ENCODE data around the gene ANKRD12.
"Not testable (repeated sequence)": the region's sequence is repeated elsewhere in the genome, so short reads cannot be mapped to it uniquely, and the experiment has no call there.

Gene ANKRD12

GRCh38 chr18:9259173-9259572 lies 122.6 kb downstream of the ANKRD12 start:
- H3K4me3 ChIP-seq, result no peak overlapping the region
- peaks cover 4% of the 10 kb centered on the region for H3K36me3 ChIP-seq (replicated peaks)
- no peaks in the 10 kb centered on the region for H3K4me1 ChIP-seq
- no peaks in the 10 kb centered on the region for H3K27me3 ChIP-seq (ENCODE audit: low read depth)
- no peaks in the 10 kb centered on the region for H3K9me3 ChIP-seq
- in situ Hi-C loops (cut with MboI; ENCODE audit: low sequenced_read_pairs), result no loop called here
- no peak for DNase-seq (ENCODE audit: low spot score in 2 of 2)

- Histone ChIP-seq H3K36me3 (replicated peaks) (peaks cover 10% of the 10 kb centered on the region), H3K27me3 (ENCODE audit: low read depth) (no peaks in the 10 kb centered on the region), H3K9me3 (no peaks in the 10 kb centered on the region), H3K4me3 (no peak overlapping the region), H3K4me1 (no peaks in the 10 kb centered on the region)
- no peak for DNase-seq (ENCODE audit: low spot score in 2 of 2)
- in situ Hi-C loops (cut with MboI; ENCODE audit: low sequenced_read_pairs), result no loop called here
These were observed 124.1 kb downstream of the ANKRD12 start for GRCh38 chr18:9260388-9261380.

- Histone ChIP-seq H3K4me1 (no peaks in the 10 kb centered on the region), H3K27me3 (ENCODE audit: low read depth) (no peaks in the 10 kb centered on the region), H3K9me3 (no peaks in the 10 kb centered on the region), H3K36me3 (replicated peaks) (peaks cover 10% of the 10 kb centered on the region), H3K4me3 (no peak overlapping the region)
- no peak for DNase-seq (ENCODE audit: low spot score in 2 of 2)
- in situ Hi-C loops (cut with MboI; ENCODE audit: low sequenced_read_pairs), result no loop called here
These were observed 126.7 kb downstream of the ANKRD12 start for GRCh38 chr18:9263264-9263663.

- not testable (repeated sequence) for DNase-seq (ENCODE audit: low spot score in 2 of 2)
These were observed 128.2 kb downstream of the ANKRD12 start for GRCh38 chr18:9264797-9265196.

GRCh38 chr18:9273221-9273620 lies 136.6 kb downstream of the ANKRD12 start:
- no peaks in the 10 kb centered on the region for H3K4me1 ChIP-seq
- H3K9me3 ChIP-seq, result no peaks in the 10 kb centered on the region
- H3K27me3 ChIP-seq (ENCODE audit: low read depth), result no peaks in the 10 kb centered on the region
- H3K4me3 ChIP-seq, result no peak overlapping the region
- no peaks in the 10 kb centered on the region for H3K36me3 ChIP-seq (replicated peaks)
- in situ Hi-C loops (cut with MboI; ENCODE audit: low sequenced_read_pairs), result no loop called here
- DNase-seq (ENCODE audit: low spot score in 2 of 2), result no peak

More at GRCh38 chr18:9264797-9265196, 128.2 kb downstream of the ANKRD12 start:
- H3K9me3 ChIP-seq; H3K4me3 ChIP-seq; H3K27me3 ChIP-seq (ENCODE audit: low read depth); in situ Hi-C loops (cut with MboI; ENCODE audit: low sequenced_read_pairs); H3K36me3 ChIP-seq (replicated peaks); H3K4me1 ChIP-seq: not testable (repeated sequence)

GRCh38 chr18:9275890-9276289 lies 139.3 kb downstream of the ANKRD12 start:
- no peak for DNase-seq (ENCODE audit: low spot score in 2 of 2)
- Histone ChIP-seq H3K4me3 (no peak overlapping the region), H3K36me3 (replicated peaks) (no peaks in the 10 kb centered on the region), H3K9me3 (no peaks in the 10 kb centered on the region), H3K27me3 (ENCODE audit: low read depth) (no peaks in the 10 kb centered on the region), H3K4me1 (no peaks in the 10 kb centered on the region)
- in situ Hi-C loops (cut with MboI; ENCODE audit: low sequenced_read_pairs), result no loop called here

- no peaks in the 10 kb centered on the region for H3K27me3 ChIP-seq (ENCODE audit: low read depth)
- H3K9me3 ChIP-seq, result no peaks in the 10 kb centered on the region
- DNase-seq (ENCODE audit: low spot score in 2 of 2), result no peak
- no peak overlapping the region for H3K4me3 ChIP-seq
- no peaks in the 10 kb centered on the region for H3K4me1 ChIP-seq
- no peaks in the 10 kb centered on the region; the same call in 1 of the 2 replicates for H3K36me3 ChIP-seq (replicated peaks)
- in situ Hi-C loops (cut with MboI; ENCODE audit: low sequenced_read_pairs), result no loop called here
These were observed 141.4 kb downstream of the ANKRD12 start for GRCh38 chr18:9278028-9278427.

- DNase-seq (ENCODE audit: low spot score in 2 of 2), result no peak
- Histone ChIP-seq H3K4me3 (no peak overlapping the region), H3K27me3 (ENCODE audit: low read depth) (no peaks in the 10 kb centered on the region), H3K4me1 (no peaks in the 10 kb centered on the region), H3K9me3 (no peaks in the 10 kb centered on the region), H3K36me3 (replicated peaks) (no peaks in the 10 kb centered on the region; the same call in 1 of the 2 replicates)
- in situ Hi-C loops (cut with MboI; ENCODE audit: low sequenced_read_pairs), result no loop called here
These were observed 144.3 kb downstream of the ANKRD12 start for GRCh38 chr18:9280849-9281248.

GRCh38 chr18:9281780-9282179 lies 145.2 kb downstream of the ANKRD12 start:
- Histone ChIP-seq H3K9me3 (no peaks in the 10 kb centered on the region), H3K36me3 (replicated peaks) (no peaks in the 10 kb centered on the region; the same call in 1 of the 2 replicates), H3K27me3 (ENCODE audit: low read depth) (no peaks in the 10 kb centered on the region), H3K4me3 (no peak overlapping the region), H3K4me1 (peaks cover 8% of the 10 kb centered on the region)
- in situ Hi-C loops (cut with MboI; ENCODE audit: low sequenced_read_pairs), result no loop called here
- no peak for DNase-seq (ENCODE audit: low spot score in 2 of 2)

GRCh38 chr18:9283791-9284190 lies 147.2 kb downstream of the ANKRD12 start:
- no peak for DNase-seq (ENCODE audit: low spot score in 2 of 2)
- in situ Hi-C loops (cut with MboI; ENCODE audit: low sequenced_read_pairs), result no loop called here
- Histone ChIP-seq H3K9me3 (no peaks in the 10 kb centered on the region), H3K4me1 (peaks cover 8% of the 10 kb centered on the region), H3K4me3 (no peak overlapping the region), H3K36me3 (replicated peaks) (no peaks in the 10 kb centered on the region; the same call in 1 of the 2 replicates), H3K27me3 (ENCODE audit: low read depth) (no peaks in the 10 kb centered on the region)

GRCh38 chr18:9285604-9286003 lies 149.0 kb downstream of the ANKRD12 start:
- DNase-seq (ENCODE audit: low spot score in 2 of 2), result no peak
- no peaks in the 10 kb centered on the region for H3K27me3 ChIP-seq (ENCODE audit: low read depth)
- H3K36me3 ChIP-seq (replicated peaks), result no peaks in the 10 kb centered on the region; the same call in 1 of the 2 replicates
- in situ Hi-C loops (cut with MboI; ENCODE audit: low sequenced_read_pairs), result no loop called here
- no peaks in the 10 kb centered on the region for H3K9me3 ChIP-seq
- H3K4me1 ChIP-seq, result peaks cover 8% of the 10 kb centered on the region
- no peak overlapping the region for H3K4me3 ChIP-seq

- Histone ChIP-seq H3K4me1 (peaks cover 8% of the 10 kb centered on the region), H3K9me3 (no peaks in the 10 kb centered on the region), H3K4me3 (no peak overlapping the region), H3K36me3 (replicated peaks) (no peaks in the 10 kb centered on the region), H3K27me3 (ENCODE audit: low read depth) (no peaks in the 10 kb centered on the region)
- DNase-seq (ENCODE audit: low spot score in 2 of 2), result peak in 1 of 2 experiments; percentile 15
- in situ Hi-C loops (cut with MboI; ENCODE audit: low sequenced_read_pairs), result no loop called here
These were observed 150.5 kb downstream of the ANKRD12 start for GRCh38 chr18:9287036-9287435.

GRCh38 chr18:9289698-9290097 lies 153.1 kb downstream of the ANKRD12 start:
- Histone ChIP-seq H3K4me3 (no peak overlapping the region), H3K27me3 (ENCODE audit: low read depth) (no peaks in the 10 kb centered on the region), H3K36me3 (replicated peaks) (no peaks in the 10 kb centered on the region), H3K4me1 (peaks cover 8% of the 10 kb centered on the region), H3K9me3 (0 out of 2 replicates have a peak, but pooled peaks cover 4% of the 10 kb centered on the region)
- DNase-seq (ENCODE audit: low spot score in 2 of 2), result no peak
- in situ Hi-C loops (cut with MboI; ENCODE audit: low sequenced_read_pairs), result no loop called here

GRCh38 chr18:9290156-9290555 lies 153.6 kb downstream of the ANKRD12 start:
- in situ Hi-C loops (cut with MboI; ENCODE audit: low sequenced_read_pairs), result no loop called here
- Histone ChIP-seq H3K36me3 (replicated peaks) (no peaks in the 10 kb centered on the region), H3K4me1 (peaks cover 8% of the 10 kb centered on the region), H3K4me3 (no peak overlapping the region), H3K27me3 (ENCODE audit: low read depth) (no peaks in the 10 kb centered on the region), H3K9me3 (0 out of 2 replicates have a peak, but pooled peaks cover 4% of the 10 kb centered on the region)
- DNase-seq (ENCODE audit: low spot score in 2 of 2), result no peak

Measured in HAP-1 (cell line).